IMR-90 (cell line): ENCODE data around the gene SSU72.

Experiments
- CTCF ChIP-seq: conservative IDR thresholded peaks from 2 replicates; pipeline ENCODE4 v1.5.1; 2012; ENCODE audit warnings: mild to moderate bottlenecking, low read depth, low read length, improper control_type of control experiment
- FOS ChIP-seq: fragments of 150-350 bp; IDR thresholded peaks from 2 replicates; pipeline ENCODE4 v1.6.1; 2016; ENCODE audit warnings: low read depth, low read length
- POLR2A ChIP-seq: IDR thresholded peaks from 2 replicates; pipeline ENCODE4 v1.6.1; 2012; ENCODE audit warnings: mild to moderate bottlenecking, low read depth, low read length
- SMC3 ChIP-seq: fragments of 150-350 bp; IDR thresholded peaks from 2 replicates; pipeline ENCODE4 v1.6.1; 2016; ENCODE audit warnings: low read depth, mild to moderate bottlenecking, antibody characterized with exemption, low read length, moderate library complexity
- USF2 ChIP-seq: fragments of 150-350 bp; IDR thresholded peaks from 2 replicates; pipeline ENCODE4 v1.6.1; 2017; ENCODE audit warnings: mild to moderate bottlenecking, antibody characterized with exemption, low read length, low read depth

GRCh38 chr1:1609822-1610485, 35.3 kb upstream of the SSU72 start:
- TF ChIP-seq CTCF (no peak), USF2 (no peak), POLR2A (no peak), SMC3 (no peak), FOS (no peak)
